Stimulated activated CD8-positive, alpha-beta memory T cell treated with anti-CD3 and anti-CD28 coated beads, Interleukin-4, amount 100 ng/mL, for 48 hours (primary cell): ENCODE results near the gene GUSB.
"Not testable (repeated sequence)": the region's sequence is repeated elsewhere in the genome, so short reads cannot be mapped to it uniquely, and the experiment has no call there.

Experiments used
- DNase-seq: peaks from one replicate; pipeline ENCODE4 v3.0.0-alpha.2; 2020

GUSB gene

DNA sequence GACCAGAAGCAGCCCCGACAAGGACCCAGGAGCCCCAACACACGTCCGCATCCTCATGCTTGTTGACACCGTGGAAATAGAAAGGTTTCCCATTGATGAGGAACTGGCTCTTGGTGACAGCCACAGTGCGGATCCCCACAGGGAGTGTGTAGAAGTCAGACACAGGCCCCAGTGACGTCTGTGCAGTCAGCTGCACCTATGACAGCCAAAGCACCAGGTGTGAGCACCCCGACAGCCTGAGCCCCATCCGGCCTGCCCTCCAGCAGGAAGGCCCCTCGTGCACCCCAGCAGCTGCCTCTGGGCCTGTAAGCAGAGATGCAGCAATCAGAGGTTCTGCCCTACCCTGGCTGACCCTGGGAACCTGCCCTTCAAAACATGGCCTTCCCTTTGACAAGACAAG, 7.1 kb downstream of the GUSB start:
- no peak for DNase-seq

DNA sequence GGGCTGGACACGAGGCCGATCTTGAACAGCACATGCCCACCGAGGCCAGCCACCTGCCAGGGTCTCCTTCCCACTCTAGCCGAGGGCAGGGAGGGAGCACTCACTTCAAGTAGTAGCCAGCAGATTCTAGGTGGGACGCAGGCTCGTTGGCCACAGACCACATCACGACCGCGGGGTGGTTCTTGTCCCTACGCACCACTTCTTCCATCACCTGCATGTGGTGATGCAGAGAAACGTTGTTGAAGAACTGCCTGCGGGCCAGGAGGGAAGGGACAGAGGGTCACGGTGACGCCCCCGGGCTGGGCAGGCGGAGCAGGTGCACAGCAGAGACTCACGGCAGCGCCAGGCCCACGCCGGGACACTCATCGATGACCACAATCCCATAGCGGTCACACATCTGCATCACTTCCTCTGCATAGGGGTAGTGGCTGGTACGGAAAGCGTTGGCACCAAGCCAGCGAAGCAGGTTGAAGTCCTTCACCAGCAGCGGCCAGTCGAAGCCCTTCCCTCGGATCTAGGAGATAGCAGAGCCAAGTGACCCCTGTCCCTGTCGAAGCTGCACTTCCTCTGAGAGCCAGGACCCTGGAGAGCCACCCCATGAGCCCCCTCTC, 7.7 kb downstream of the GUSB start:
- DNase-seq: no peak

DNA sequence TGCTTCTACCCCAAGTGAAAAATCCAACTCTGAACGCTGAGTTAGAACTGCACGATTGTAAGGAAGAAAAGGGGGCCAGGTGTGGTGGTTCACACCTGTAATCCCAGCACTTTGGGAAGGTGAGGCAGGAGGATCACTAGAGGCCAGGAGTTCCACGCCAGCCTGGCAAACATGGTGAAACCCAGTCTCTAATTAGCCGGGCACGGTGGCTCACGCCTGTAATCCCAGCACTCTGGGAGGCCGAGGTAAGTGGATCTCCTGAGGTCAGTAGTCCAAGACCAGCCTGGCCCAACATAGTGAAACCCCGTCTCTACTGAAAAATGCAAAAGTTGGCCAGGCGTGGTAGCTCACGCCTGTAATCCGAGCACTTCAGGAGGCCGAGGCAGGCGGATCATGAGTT, 9.0 kb downstream of the GUSB start:
- DNase-seq: no peak

DNA sequence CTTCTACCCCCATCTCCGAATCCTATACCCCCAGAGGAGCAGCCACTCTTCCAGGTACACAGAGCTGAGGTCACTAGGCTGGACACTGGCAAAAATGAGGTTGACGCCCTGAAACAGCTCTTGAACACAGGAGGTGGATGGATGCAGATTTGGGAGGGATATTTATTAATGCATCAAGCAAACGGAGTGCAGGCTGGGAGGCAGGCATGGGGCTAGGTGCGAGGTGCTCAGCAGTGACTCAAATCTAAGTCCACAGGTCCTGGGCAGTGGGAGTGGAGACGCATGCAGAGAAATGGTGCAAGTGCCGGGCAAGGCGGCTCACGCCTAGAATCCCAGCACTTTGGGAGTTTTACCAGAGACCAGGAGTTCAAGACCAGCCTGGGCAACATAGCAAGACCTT, 11.0 kb downstream of the GUSB start:
- DNase-seq: no peak

DNA sequence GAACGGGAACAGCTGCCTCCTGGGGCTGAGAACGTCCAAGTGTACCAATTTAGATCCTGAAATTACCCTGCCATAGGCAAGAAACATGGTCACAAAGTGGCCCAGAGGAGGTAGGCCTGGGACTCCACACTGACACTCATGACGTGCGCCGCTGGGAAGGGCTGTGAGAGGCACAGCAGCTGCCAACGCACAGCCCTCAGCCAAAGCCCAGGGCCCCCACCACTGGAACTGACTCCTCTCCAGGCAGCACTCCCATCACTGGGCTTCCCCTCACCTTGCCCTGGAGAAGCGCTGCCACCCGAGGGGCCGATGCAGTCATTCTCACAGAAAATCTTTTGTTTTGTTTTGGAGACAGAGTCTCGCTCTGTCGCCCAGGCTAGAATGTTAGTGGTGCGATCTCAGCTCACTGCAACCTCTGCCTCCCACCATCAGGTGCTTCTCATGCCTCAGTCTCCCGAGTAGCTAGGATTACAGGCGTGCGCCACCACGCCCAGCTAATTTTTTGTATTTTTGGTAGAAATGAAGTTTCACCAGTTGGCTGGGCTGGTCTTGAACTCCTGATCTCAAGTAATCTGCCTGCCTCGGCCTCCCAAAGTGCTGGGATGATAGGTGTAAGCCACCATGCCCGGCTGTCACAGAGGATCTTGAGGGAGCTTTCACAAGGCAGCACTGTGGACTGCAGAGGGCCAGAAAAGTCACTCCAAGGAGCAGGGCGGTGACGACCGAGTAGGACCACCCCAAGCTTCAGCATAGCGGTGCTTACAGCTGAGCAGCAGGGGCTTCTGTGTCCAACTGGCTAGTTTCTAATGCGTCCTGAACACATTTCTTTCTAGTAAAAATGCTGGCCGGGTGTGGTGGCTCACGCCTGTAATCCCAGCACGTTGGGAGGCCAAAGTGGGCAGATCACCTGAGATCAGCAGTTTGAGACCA, 13.5 kb downstream of the GUSB start:
- DNase-seq: no peak

DNA sequence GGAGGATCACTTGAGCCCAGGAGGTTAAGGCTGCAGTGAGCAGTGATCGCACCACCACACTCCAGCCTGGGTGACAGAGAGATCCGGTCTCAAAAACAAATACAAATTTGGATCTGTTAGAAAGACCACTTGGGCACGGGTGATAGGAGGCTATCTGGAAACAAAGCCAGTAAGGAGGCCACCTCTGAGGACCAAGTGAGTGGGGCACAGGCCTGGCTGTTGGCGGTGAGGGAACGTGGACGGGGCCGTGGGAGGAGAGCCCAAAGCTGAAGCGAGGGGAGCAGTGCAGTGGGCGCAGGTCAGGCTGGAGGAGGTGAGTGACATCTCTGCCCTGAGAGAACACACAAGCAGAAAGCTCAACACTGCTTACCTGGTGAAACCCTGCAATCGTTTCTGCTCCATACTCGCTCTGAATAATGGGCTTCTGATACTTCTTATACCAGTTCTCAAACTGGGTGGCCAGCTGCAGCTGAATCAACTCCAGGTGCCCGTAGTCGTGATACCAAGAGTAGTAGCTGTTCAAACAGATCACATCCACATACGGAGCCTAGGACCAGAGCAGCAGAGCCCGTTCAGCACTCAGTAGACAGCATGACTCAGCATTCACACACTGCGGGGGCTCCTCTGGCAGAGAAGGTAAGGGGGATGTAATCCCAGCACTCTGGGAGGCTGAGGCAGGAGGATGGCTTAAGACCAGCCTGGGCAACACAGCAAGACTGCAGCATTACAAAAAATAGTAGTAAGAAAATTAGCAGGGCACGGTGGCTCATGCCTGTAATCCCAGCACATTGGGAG, 14.5 kb downstream of the GUSB start:
- no peak for DNase-seq

DNA sequence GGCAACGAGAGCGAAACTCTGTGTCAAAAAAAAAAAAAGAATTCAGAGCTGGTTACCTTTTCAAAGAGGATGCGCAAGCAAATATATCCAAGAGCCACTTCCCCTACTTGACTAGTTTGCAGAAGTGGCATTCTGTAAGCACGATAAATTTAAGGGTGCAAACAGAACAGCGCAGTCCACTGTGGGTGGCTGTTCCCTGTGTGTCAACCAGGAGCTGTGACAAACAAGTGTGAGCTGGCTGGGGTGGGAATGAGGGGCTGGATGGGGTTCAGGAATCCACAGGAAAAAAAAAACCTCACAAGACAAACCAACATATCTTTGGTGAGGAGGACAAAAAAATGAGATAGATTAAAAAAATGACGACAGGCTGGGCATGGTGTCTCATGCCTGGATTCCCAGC, 15.9 kb downstream of the GUSB start:
- DNase-seq: no peak

DNA sequence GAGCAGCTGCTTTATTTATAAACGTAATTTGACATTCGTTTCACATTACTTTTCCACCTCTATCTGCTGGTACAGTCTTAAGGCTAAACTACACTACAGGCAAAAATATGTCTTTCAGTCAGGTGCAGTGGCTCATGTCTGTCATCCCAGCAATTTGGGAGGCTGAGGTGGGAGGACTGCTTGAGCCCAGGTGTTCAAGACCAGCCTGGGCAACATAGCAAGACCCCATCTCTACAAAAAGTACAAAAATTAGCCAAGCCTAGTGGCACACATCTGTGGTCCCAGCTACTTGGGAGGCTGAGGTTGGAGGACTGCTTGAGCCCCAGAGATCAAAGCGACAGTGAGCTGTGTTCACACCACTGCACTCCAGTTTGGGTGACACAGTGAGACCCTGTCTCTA, 17.3 kb downstream of the GUSB start:
- not testable (repeated sequence) for DNase-seq

DNA sequence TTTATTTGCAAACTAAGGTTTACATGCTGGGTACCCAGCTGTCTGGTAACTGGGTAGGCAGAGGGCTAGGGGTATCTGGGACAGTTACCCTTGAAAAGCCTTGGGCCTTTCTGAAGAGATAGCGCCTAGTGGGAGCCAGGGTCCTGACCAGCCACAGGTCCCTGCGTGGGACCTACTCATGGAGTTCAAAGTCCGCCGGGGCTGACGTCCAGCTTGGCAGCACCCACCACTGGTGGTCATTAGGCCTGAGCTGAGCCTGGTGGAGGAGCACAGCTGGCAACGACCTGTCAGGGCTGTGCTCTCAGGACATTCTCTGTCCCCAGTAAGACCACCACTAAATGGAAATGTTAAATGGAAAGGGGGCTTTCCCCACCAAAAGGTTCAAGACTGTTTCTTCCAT, 20.0 kb downstream of the GUSB start:
- DNase-seq: no peak

DNA sequence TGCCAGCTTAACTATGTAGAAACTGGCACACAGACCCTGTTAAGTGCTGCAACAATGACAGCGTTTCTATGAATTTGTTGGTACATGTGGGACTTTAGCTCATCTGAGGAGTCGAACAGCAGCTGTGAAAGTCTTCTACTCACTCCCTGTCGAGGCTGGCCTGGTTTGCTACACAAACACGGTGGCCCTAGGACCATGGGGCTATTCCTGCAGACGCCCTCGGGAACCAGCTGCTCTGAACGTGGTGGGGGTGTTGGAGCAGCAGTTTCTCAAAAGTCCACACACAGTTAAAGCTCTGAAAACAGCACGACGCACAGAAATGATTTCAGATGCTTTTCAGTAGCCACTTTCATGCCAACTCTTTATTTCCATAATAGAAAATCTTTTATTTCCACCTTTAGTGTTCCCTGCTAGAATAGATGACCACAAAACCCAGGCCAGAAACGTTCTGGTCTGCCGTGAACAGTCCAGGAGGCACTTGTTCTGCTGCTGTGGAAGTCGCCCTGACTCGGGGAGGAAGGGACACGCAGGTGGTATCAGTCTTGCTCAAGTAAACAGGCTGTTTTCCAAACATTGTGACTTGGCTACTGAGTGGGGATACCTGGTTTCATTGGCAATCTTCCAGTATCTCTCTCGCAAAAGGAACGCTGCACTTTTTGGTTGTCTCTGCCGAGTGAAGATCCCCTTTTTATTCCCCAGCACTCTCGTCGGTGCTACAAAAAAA, 21.5 kb downstream of the GUSB start:
- no peak for DNase-seq

DNA sequence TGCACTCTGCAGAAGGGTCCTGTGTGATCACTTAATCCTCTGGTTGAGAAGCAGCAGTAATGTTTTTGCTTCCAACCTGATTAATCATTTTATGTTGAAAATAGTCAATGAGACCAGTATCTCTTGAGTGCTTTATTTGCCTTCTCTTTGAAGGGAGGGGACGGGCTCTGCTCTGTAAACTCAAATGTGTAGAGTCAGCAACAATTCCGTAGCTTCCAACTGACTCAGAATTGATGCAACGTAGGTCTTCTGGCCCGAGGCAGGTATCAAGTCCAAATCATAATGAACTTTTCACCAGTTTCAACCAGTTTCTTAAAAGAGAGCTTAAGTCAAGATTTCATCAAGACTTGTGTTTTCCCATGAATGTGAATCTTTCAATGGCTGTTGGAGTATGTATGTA, 26.3 kb downstream of the GUSB start:
- no peak for DNase-seq

DNA sequence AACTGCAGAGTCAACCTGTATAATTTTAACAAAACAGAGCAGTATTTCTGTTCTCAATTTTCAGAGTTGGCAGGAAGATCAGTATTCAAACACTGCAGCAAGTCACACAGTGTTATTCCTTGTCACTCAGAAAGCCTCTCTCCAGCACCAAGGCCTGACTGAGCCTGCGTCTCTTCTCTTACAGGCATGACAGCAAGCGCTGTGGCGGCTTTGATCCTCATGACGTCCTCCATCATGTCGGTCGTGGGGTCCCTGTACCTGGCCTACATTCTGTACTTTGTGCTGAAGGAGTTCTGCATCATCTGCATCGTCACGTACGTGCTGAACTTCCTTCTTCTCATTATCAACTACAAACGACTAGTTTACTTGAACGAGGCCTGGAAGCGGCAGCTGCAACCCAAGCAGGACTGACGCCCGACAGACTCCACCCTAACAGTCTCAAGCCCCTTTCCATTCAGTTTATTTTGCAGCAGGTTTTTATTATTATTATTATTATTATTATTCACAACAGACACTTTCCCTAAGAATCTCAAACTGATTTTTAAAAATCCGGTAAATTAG, 28.0 kb downstream of the GUSB start:
- DNase-seq: no peak

DNA sequence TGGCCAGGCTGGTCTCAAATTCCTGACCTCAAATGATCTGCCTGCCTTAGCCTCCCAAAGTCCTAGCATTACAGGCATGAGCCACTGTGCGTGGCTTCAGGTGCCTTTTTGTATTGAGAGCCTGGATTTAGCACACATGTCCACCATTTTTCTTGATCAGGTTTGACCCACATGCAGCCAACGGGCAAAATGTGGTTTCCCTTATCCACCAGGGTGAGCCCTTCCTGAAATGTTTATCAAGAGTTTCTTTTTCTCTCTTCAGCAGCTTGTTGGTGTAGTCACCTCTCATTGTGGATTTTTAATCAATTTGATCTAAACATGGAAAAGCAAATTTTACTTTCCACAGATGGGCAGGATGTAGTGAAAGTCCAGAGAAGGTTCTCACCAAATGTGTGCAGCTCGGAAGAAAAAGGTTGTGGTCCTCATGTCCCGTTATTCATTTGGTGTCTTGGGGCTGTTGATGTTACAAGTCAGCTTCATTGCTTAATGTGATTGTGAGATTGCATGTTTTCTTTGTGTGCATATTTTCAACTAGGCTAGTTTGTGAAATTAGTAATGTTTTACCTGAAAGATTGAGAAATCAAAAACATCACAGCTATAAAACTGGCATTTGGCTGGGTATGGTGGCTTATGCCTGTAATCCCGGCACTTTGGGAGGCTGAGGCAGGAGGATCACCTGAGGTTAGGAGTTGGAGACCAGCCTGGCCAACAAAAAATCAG, 28.9 kb downstream of the GUSB start:
- no peak for DNase-seq

DNA sequence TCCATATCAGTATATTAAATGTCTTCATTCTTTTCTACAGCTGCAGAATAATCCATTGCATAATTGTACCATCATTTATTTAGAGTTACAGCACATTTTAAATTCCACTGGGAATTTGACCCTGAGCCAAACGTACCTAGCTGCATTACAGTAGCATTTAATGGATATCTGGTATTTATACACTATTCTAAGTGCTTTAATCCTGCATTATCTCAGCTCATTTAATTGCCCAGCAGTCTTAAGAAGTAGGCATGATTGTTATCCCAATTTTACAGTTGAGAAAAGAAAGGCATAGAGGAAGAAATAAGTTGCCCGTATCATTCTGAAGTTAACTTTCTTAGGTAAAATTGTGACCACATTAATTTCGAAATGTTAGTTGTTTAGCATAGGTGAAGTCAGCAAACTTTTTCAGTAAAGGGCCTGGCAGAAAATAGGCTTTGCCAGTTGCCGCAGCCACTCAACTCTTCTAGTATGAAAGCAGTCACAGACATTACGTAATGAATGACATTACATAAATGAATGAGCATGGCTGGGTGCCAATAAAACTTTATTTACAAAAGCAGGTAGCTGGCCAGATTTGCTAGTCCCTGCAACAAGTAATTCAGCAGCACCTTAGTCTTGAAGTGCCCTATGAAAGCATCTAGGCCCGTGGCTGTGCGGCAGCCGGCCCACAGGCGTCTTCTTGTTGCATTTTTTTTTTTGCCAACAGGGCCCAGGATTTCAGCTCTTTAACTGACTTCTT, 30.0 kb downstream of the GUSB start:
- DNase-seq: no peak

DNA sequence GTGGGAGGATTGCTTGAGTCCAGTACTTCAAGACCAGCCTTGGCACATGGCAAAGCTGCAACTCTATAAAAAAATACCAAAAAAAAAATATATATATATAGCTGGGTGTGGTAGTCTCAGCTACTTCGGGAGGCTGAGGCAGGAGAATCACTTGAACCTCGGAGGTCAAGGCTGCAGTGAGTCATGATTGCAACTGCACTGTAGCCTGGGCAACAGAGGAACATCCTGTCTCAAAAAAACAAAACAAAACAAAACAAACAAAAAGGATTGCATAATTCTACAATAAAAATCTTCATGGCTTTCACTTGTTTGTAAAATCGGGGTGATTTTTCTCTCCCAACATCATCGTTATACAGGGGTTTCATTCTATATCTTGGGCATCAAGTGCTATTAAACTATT, 35.1 kb downstream of the GUSB start:
- no peak for DNase-seq

DNA sequence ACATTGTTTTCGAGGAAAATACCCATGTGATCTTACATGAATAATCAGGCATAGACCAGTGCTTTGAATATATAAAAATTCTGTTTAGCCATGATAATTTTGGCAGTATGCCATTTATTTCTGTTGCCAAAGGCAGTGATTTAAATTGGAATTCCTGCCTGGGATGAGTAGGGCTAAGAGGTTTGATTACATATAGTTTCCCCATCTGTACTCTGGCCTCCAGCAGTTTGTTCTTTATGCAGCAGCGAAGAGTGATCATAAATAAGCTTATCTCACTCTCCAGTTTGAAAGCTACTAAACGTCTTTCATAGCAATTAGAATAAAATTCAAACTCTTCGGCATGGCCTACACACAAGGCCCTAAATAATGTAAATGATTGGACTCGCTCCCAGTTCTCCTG, 36.2 kb downstream of the GUSB start:
- not testable (repeated sequence) for DNase-seq

DNA sequence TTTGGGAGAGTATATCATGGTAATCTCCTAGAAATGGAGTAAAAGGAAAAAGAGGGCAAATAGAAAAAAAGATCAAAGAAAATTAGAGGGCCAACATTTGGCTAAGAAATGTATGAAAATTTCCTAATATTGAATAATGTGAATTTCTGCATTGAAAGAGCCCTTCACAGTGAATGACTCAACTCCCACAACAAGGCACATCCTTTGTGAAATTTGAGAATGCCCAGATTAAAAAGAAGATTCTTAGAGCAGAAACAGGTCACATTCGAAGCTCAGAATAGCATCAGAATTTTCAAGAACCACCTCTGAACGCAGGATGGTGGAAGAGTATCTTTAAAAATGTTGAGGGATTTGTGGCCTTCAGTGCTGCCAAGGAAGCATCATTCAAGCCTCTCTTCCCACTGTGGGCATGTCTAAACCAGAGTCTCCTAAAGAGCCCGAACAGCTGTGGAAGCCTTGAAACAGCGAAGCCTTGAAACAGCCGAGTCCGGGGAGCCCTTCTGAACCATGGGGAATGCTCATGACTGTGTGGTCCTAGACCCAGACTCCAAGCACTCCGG, 43.6 kb downstream of the GUSB start:
- no peak for DNase-seq

DNA sequence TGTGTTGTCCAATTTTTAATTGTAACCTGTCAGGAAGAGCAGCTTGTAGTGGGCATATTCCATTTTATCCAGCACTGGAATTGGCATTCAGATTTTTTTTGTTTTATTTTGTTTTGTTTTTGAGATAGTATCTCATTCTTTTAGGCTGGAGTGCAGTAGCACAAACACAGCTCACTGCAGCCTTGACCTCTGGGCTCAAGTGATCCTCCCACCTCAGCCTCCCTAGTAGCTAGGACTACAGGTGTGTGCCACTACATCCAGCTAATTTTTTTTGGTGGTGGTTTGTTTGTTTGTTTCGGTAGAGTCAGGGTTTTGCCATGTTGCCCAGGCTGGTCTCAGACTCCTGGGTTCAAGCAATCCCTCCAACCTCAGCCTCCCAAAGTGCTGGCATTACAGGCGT, 44.7 kb downstream of the GUSB start:
- no peak for DNase-seq

DNA sequence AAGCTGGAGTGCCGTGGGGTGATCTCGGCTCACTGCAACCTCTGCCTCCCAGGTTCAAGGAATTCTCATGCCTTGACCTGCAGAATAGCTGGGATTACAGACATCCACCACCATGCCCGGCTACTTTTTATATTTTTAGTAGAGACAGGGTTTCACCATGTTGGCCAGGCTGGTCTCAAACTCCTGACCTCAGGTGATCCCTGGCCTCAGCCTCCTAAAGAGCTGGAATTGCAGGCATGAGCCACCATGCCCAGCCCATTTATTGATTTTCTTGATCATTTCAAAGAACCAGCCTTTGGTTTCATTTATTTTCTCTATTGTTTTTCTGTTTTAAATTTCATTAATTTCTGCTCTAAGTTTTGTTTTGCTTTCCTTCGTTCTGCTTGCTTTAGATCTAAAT, 50.3 kb downstream of the GUSB start:
- DNase-seq: no peak

DNA sequence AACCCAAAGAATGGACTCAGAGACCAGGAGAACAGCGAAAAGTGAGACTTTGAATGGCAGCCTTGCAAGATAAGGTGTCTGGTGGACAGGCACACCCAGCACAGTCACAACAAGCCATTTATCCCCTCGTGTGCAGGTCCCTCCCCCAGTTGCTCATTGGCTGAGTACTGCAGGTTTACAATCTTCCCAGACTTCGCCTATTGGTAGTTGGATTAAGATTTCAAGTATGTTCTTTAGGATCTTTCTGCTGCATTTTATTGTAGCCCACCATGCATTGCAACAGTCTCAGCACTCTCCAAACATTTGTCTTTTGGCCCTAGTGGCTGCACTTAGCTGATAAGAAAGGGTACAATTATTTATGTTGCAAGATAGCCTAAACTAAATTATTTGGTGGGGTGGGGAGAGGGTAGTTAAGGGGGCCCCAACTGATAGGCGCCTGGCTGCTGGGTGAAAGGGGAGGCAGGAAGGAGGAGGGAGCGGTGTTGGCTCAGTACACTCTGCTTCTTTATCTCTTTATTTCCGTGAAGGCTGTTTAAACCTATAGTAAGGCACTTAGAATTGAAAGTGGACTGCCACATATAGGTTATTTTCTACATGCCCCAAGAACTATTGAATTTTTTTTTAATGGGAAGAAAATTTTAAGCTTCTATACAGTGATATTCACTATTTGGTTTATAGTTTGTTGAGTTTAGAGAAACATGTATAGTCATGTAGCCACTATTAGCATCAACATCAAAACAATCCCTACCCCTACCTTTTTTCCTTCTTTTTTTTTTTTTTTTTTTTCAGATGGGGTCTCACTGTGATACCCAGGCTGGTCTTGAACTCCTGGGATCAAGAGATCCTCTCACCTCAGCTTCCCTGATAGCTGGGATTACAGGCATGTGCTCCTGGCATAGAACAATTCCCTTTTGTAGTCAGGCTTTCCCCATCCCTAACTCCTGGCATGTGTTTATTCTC, 54.2 kb downstream of the GUSB start:
- no peak for DNase-seq
